SK-MEL-5 (cell line): Measurements from ENCODE around the gene TFF3. TPM values are rescaled to one million over a fixed set of nuclear protein-coding genes. Genes with fewer than 3 reads are reported as not detected.

Experiments
- DNase-seq: peaks from one replicate; pipeline ENCODE4 v3.0.0-alpha.2; 2016; ENCODE audit warnings: low read depth, low spot score
- in situ Hi-C: cut with HindIII; loops from 2 replicates; pipeline ENCODE4 v1.10.0; 2016; ENCODE audit warnings: low sequenced_read_pairs, high pct_unique_total_duplicates, low pct_unique_long_range_greater_than_20kb
- total RNA-seq: library from RNA; depleted of rRNA; stranded (reverse); fragments of >200 nt; shearing (Covaris generic); gene quantifications from 2 replicates; pipeline ENCODE4 v1.2.3, GENCODE V29; 2014

The TFF3 gene
- total RNA-seq, 1 experiment from 2014 or later = 0.16 TPM

GRCh38 chr21:42286416-42286815 lies 28.8 kb downstream of the TFF3 start:
- DNase-seq = no peak
- in situ Hi-C loops = no loop called here

GRCh38 chr21:42285569-42286245 lies 29.5 kb downstream of the TFF3 start:
- in situ Hi-C loops = no loop called here
- no peak for DNase-seq

- in situ Hi-C loops = no loop called here
These were observed 32.5 kb downstream of the TFF3 start for GRCh38 chr21:42282715-42283114.

GRCh38 chr21:42282021-42282420 lies 33.2 kb downstream of the TFF3 start:
- in situ Hi-C loops = no loop called here
- no peak for DNase-seq

More at GRCh38 chr21:42282715-42283114, 32.5 kb downstream of the TFF3 start:
- DNase-seq = no peak

- DNase-seq = no peak
- in situ Hi-C loops = no loop called here
These were observed 34.0 kb downstream of the TFF3 start for GRCh38 chr21:42281181-42281680.

- DNase-seq = no peak
- in situ Hi-C loops = no loop called here
These were observed 34.6 kb downstream of the TFF3 start for GRCh38 chr21:42280356-42281180.

- in situ Hi-C loops = no loop called here
- no peak for DNase-seq
These were observed 35.3 kb downstream of the TFF3 start for GRCh38 chr21:42279888-42280287.

GRCh38 chr21:42279341-42279871 lies 35.8 kb downstream of the TFF3 start:
- in situ Hi-C loops = no loop called here
- DNase-seq = no peak

GRCh38 chr21:42278451-42279149 lies 36.6 kb downstream of the TFF3 start:
- DNase-seq = no peak
- in situ Hi-C loops = no loop called here

- in situ Hi-C loops = no loop called here
- DNase-seq = no peak
These were observed 37.6 kb downstream of the TFF3 start for GRCh38 chr21:42277593-42277992.

- in situ Hi-C loops = no loop called here
- no peak for DNase-seq
These were observed 38.6 kb downstream of the TFF3 start for GRCh38 chr21:42276526-42277154.

- in situ Hi-C loops = no loop called here
- DNase-seq = no peak
These were observed 39.1 kb downstream of the TFF3 start for GRCh38 chr21:42276076-42276475.

- in situ Hi-C loops = no loop called here
These were observed 42.1 kb downstream of the TFF3 start for GRCh38 chr21:42272984-42273600.

GRCh38 chr21:42272109-42272962 lies 42.9 kb downstream of the TFF3 start:
- in situ Hi-C loops = no loop called here
- DNase-seq = no peak

More at GRCh38 chr21:42272984-42273600, 42.1 kb downstream of the TFF3 start:
- DNase-seq = no peak

- in situ Hi-C loops = no loop called here
- DNase-seq = no peak
These were observed 44.1 kb downstream of the TFF3 start for GRCh38 chr21:42271065-42271464.

GRCh38 chr21:42269386-42269785 lies 45.8 kb downstream of the TFF3 start:
- DNase-seq = no peak
- in situ Hi-C loops = no loop called here
